Glomerular visceral epithelial cell (primary cell): Measurements from ENCODE around the gene MAN1C1.

Source experiments
- DNase-seq: peaks from one replicate; pipeline ENCODE4 v3.0.0-alpha.2; 2016; ENCODE audit errors: extremely low spot score

The MAN1C1 gene

GRCh38 chr1:25763493-25763892 lies 146.9 kb downstream of the MAN1C1 start:
- no peak for DNase-seq

GRCh38 chr1:25765136-25765922 lies 148.7 kb downstream of the MAN1C1 start:
- no peak for DNase-seq

- DNase-seq: no peak
Measured at GRCh38 chr1:25765923-25766589, 149.5 kb downstream of the MAN1C1 start.

GRCh38 chr1:25766721-25767436 lies 150.3 kb downstream of the MAN1C1 start:
- DNase-seq: no peak

- DNase-seq: no peak
Measured at GRCh38 chr1:25767437-25767770, 150.8 kb downstream of the MAN1C1 start.

- no peak for DNase-seq
Measured at GRCh38 chr1:25768999-25769398, 152.4 kb downstream of the MAN1C1 start.

- DNase-seq: no peak
Measured at GRCh38 chr1:25769625-25770383, 153.2 kb downstream of the MAN1C1 start.

- DNase-seq: no peak
Measured at GRCh38 chr1:25770541-25771220, 154.1 kb downstream of the MAN1C1 start.

- DNase-seq: peak; percentile 82
Measured at GRCh38 chr1:25771221-25772114, 154.9 kb downstream of the MAN1C1 start.

- DNase-seq: no peak
Measured at GRCh38 chr1:25772164-25772563, 155.6 kb downstream of the MAN1C1 start.

GRCh38 chr1:25772692-25773245 lies 156.2 kb downstream of the MAN1C1 start:
- DNase-seq: no peak

- DNase-seq: peak; percentile 80
Measured at GRCh38 chr1:25773441-25774125, 157.0 kb downstream of the MAN1C1 start.

- DNase-seq: no peak
Measured at GRCh38 chr1:25774206-25774803, 157.7 kb downstream of the MAN1C1 start.

- DNase-seq: no peak
Measured at GRCh38 chr1:25774921-25775771, 158.6 kb downstream of the MAN1C1 start.

GRCh38 chr1:25779388-25779787 lies 162.8 kb downstream of the MAN1C1 start:
- DNase-seq: no peak

GRCh38 chr1:25779894-25780293 lies 163.3 kb downstream of the MAN1C1 start:
- no peak for DNase-seq

GRCh38 chr1:25780318-25781129 lies 163.9 kb downstream of the MAN1C1 start:
- DNase-seq: no peak

GRCh38 chr1:25781130-25781433 lies 164.5 kb downstream of the MAN1C1 start:
- no peak for DNase-seq
